ENCODE measurements around the gene AP3B1.
"Not testable (repeated sequence)": the region's sequence is repeated elsewhere in the genome, so short reads cannot be mapped to it uniquely, and the experiment has no call there.

The AP3B1 gene

DNA sequence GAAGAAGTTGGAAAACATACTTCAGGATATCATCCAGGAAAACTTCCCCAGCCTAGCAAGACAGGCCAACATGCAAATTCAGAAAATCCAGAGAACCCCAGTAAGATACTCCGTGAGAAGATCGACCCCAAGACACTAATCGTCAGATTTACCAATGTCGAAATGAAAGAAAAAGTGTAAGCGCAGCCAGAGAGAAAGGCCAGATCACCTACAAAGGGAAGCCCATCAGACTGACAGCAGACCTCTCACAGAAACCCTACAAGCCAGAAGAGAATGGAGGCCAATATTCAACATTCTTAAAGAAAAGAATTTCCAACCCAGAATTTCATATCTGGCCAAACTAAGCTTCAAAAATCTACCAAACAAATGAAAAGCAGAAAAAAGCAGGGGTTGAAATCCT, 227.8 kb downstream of the AP3B1 start:
- peaks cover 31% of the 10 kb centered on the region for H3K9me3 Mint-ChIP-seq
- ATAC-seq, H3K27me3 Mint-ChIP-seq, H3K4me3 Mint-ChIP-seq, DNase-seq, H3K27ac Mint-ChIP-seq, H3K4me1 Mint-ChIP-seq: not testable (repeated sequence)
- peaks cover 36% of the 10 kb centered on the region for H3K36me3 Mint-ChIP-seq (ENCODE audit: low read depth)

- Mint-ChIP-seq H3K9me3 (peaks cover 27% of the 10 kb centered on the region), H3K4me1 (no peaks in the 10 kb centered on the region), H3K36me3 (ENCODE audit: low read depth) (peaks cover 31% of the 10 kb centered on the region), H3K27ac (no peak overlapping the region), H3K4me3 (no peak overlapping the region), H3K27me3 (no peaks in the 10 kb centered on the region)
- DNase-seq (no peak), ATAC-seq (no peak)
Measured at GRCh38 chr5:78065663-78066062, 228.8 kb downstream of the AP3B1 start.

DNA sequence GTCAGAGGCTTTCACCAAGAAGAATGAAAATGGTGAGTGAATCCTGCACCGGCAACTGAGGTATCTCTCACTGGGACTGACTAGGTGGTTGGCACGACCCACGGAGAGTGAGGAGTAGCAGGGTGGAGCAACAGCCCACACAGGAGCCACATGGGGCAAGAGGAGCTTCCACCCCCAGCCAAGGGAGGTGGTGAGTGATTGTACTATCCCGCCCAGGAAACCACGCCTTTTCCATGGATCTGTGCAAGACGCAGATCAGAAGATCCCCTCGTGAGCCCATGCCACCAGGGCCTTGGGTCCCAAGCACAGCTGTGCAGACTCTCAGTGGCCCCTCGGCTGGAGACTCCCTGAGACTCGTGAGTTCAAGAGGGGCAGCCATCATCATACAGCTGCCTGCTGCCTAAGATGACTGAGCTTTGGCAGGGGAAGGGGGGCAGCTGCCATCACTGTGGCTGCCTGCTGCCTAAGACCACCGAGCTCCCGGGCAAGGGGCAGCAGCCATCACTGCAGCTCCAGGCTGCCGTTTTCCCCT, 229.5 kb downstream of the AP3B1 start:
- Mint-ChIP-seq H3K36me3 (ENCODE audit: low read depth) (peaks cover 27% of the 10 kb centered on the region), H3K4me1 (no peaks in the 10 kb centered on the region), H3K4me3 (no peak overlapping the region), H3K27ac (no peak overlapping the region), H3K9me3 (peaks cover 27% of the 10 kb centered on the region), H3K27me3 (no peaks in the 10 kb centered on the region)
- no peak for ATAC-seq
- no peak for DNase-seq

DNA sequence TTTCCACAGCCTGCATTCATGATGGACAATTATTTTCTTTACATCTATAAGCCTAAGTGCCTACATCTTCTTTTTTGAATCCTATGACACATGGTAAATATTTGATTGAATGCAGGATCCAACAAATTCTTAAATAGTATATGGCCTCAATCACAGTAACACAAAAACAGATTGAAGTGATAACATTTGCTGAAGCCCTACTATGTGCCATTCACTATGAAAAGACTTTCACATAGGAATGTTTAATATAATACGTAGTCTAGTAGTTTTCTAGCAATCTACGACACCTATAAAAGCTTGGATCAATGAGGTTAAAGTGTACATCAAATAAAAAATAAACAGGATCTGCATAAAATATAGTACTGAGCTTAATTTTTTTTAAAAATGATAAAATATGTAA, 231.0 kb downstream of the AP3B1 start:
- no peak for DNase-seq
- peaks cover 13% of the 10 kb centered on the region for H3K9me3 Mint-ChIP-seq
- no peaks in the 10 kb centered on the region for H3K27me3 Mint-ChIP-seq
- peaks cover 19% of the 10 kb centered on the region for H3K36me3 Mint-ChIP-seq (ENCODE audit: low read depth)
- ATAC-seq = no peak
- H3K27ac Mint-ChIP-seq = no peak overlapping the region
- H3K4me1 Mint-ChIP-seq = no peaks in the 10 kb centered on the region
- no peak overlapping the region for H3K4me3 Mint-ChIP-seq

GRCh38 chr5:78062645-78063044, 231.9 kb downstream of the AP3B1 start:
- Mint-ChIP-seq H3K36me3 (ENCODE audit: low read depth) (peaks cover 12% of the 10 kb centered on the region), H3K27ac (no peak overlapping the region), H3K27me3 (no peaks in the 10 kb centered on the region), H3K4me1 (no peaks in the 10 kb centered on the region), H3K9me3 (peaks cover 6% of the 10 kb centered on the region), H3K4me3 (no peak overlapping the region)
- DNase-seq (no peak), ATAC-seq (no peak)

DNA sequence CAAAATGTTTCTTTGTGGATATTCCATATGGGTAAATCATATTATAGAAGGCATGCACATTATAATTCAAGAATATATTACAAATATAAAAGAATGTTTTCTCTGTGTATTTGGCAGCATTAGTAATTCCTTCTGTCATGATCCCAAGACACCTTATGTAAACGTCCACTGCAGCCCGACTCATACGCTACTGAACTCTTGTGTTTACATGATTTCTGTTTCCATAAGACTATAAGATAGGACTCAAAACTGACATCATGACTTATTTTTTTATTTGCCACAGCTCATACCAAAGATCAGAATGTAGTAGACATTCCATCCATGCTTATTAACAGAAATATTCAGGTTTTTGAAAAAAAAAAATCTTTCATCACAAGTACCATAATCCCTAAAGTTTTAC, 234.1 kb downstream of the AP3B1 start:
- H3K36me3 Mint-ChIP-seq (ENCODE audit: low read depth) = peaks cover 4% of the 10 kb centered on the region

GRCh38 chr5:78058625-78059024, 235.9 kb downstream of the AP3B1 start:
- no peaks in the 10 kb centered on the region for H3K9me3 Mint-ChIP-seq
- peaks cover 6% of the 10 kb centered on the region for H3K36me3 Mint-ChIP-seq (ENCODE audit: low read depth)
- no peak overlapping the region for H3K27ac Mint-ChIP-seq
- ATAC-seq = peak; percentile 40
- H3K4me3 Mint-ChIP-seq = no peak overlapping the region
- no peak for DNase-seq
- H3K27me3 Mint-ChIP-seq = no peaks in the 10 kb centered on the region
- H3K4me1 Mint-ChIP-seq = no peaks in the 10 kb centered on the region

More for the DNA sequence above, 234.1 kb downstream of the AP3B1 start:
- Mint-ChIP-seq H3K27ac (no peak overlapping the region), H3K4me1 (no peaks in the 10 kb centered on the region), H3K9me3 (no peaks in the 10 kb centered on the region), H3K27me3 (no peaks in the 10 kb centered on the region), H3K4me3 (no peak overlapping the region)
- no peak for ATAC-seq
- no peak for DNase-seq

DNA sequence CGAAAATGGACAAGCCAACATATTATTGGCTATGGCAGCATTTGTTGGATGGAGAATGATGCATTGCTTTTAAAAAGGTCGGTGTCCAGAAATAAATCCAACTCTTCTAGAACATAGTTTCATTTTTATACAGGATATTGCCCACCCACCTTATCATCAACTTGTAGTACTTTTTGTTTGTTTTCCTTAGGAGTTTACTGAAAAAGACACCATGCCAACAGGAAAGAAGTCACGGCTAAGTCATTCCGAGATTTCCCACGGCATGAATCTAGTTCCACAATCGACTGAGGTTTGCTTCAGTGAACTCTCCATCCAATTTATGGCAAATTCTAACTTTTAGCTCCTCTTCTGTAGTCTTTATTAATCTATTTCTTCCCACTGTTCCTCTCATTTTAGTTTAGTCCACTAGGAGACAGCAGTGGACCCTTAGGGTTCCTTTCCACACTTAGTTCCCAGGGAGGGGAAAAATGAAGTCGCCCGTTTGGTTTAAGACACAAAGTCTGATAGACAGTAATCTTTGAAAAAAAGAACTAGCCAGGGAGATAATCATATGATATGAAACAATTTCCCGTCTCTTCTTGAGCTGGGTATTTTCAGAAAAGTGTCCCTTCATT, 237.5 kb downstream of the AP3B1 start:
- Mint-ChIP-seq H3K27ac (no peak overlapping the region), H3K4me3 (no peak overlapping the region), H3K4me1 (no peaks in the 10 kb centered on the region), H3K9me3 (no peaks in the 10 kb centered on the region), H3K27me3 (no peaks in the 10 kb centered on the region), H3K36me3 (ENCODE audit: low read depth) (peaks cover 6% of the 10 kb centered on the region)
- DNase-seq (no peak), ATAC-seq (no peak)

GRCh38 chr5:78056053-78056452, 238.4 kb downstream of the AP3B1 start:
- no peaks in the 10 kb centered on the region for H3K9me3 Mint-ChIP-seq
- peaks cover 3% of the 10 kb centered on the region for H3K36me3 Mint-ChIP-seq (ENCODE audit: low read depth)
- DNase-seq = no peak
- H3K4me3 Mint-ChIP-seq = no peak overlapping the region
- no peaks in the 10 kb centered on the region for H3K4me1 Mint-ChIP-seq
- H3K27ac Mint-ChIP-seq = no peak overlapping the region
- H3K27me3 Mint-ChIP-seq = no peaks in the 10 kb centered on the region
- no peak for ATAC-seq

- no peak for ATAC-seq
- H3K27me3 Mint-ChIP-seq = no peaks in the 10 kb centered on the region
- no peaks in the 10 kb centered on the region for H3K4me1 Mint-ChIP-seq
- DNase-seq = no peak
- H3K9me3 Mint-ChIP-seq = no peaks in the 10 kb centered on the region
- H3K36me3 Mint-ChIP-seq (ENCODE audit: low read depth) = peaks cover 18% of the 10 kb centered on the region
- H3K4me3 Mint-ChIP-seq = no peak overlapping the region
- no peak overlapping the region for H3K27ac Mint-ChIP-seq
Measured at GRCh38 chr5:78050888-78051287, 243.6 kb downstream of the AP3B1 start.

DNA sequence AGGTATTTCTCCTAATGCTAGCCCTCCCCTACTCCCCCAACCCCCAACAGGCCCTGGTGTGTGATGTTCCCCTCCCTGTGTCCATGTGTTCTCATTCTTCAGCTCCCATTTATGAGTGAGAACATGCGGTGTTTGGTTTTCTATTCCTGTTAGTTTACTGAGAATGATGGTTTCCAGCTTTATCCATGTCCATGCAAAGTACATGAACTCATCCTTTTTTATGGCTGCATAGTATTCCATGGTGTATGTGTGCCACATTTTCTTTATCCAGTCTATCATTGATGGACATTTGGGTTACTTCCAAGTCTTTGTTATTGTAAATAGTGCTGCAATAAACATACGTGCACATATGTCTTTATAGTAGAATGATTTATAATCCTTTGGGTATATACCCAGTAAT, 247.7 kb downstream of the AP3B1 start:
- ATAC-seq, H3K27me3 Mint-ChIP-seq, H3K9me3 Mint-ChIP-seq, H3K4me1 Mint-ChIP-seq, DNase-seq, H3K4me3 Mint-ChIP-seq, H3K27ac Mint-ChIP-seq: not testable (repeated sequence)
- peaks cover 23% of the 10 kb centered on the region for H3K36me3 Mint-ChIP-seq (ENCODE audit: low read depth)

- no peaks in the 10 kb centered on the region for H3K4me1 Mint-ChIP-seq
- peaks cover 23% of the 10 kb centered on the region for H3K36me3 Mint-ChIP-seq (ENCODE audit: low read depth)
- H3K9me3 Mint-ChIP-seq = no peaks in the 10 kb centered on the region
- H3K27me3 Mint-ChIP-seq = no peaks in the 10 kb centered on the region
- no peak overlapping the region for H3K4me3 Mint-ChIP-seq
- DNase-seq (no peak), ATAC-seq (no peak)
- no peak overlapping the region for H3K27ac Mint-ChIP-seq
Measured at GRCh38 chr5:78046006-78046405, 248.5 kb downstream of the AP3B1 start.

DNA sequence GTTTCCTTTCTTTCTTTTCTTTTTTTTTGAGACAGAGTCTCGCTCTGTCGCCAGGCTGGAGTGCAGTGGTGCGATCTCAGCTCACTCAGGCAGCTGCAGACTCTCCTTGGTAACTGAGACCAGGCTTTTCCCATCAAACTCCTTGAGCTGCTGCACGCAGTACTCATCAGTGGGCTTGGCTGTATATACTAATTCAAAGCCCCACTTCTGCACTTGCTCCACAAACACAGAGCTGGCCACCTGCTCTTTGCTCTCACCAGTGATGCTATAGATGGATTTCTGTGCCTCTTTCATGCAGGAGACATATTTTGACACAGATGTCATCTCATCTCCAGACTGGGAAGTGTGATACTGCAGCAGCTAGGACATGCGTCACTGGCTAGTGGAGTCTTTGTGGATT, 252.7 kb downstream of the AP3B1 start:
- Mint-ChIP-seq H3K4me1 (no peaks in the 10 kb centered on the region), H3K9me3 (no peaks in the 10 kb centered on the region), H3K27me3 (no peaks in the 10 kb centered on the region), H3K36me3 (ENCODE audit: low read depth) (peaks cover 24% of the 10 kb centered on the region), H3K4me3 (no peak overlapping the region), H3K27ac (no peak overlapping the region)
- ATAC-seq (no peak), DNase-seq (no peak)

DNA sequence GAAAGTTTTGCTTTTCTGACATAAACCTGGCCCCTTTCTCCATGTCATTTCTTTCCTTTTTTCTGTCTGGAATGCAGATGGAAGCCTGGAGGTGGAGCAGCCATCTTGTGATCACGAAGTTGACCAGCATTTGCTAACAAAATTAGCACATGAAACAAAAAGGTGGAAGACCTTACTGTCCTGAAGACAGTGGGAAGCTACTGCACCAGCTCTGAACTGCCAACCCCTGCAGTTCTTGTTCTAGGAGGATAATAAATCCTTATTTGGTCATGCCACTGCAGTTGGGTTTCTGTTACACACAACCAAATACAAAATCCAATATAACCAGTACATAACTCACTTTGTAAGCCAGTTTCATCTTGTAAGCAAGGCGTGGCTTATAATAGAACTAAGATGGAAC, 269.0 kb downstream of the AP3B1 start:
- Mint-ChIP-seq H3K4me3 (no peak overlapping the region), H3K27ac (no peak overlapping the region), H3K27me3 (no peaks in the 10 kb centered on the region), H3K9me3 (no peaks in the 10 kb centered on the region), H3K4me1 (no peaks in the 10 kb centered on the region), H3K36me3 (ENCODE audit: low read depth) (peaks cover 9% of the 10 kb centered on the region)
- ATAC-seq = no peak
- no peak for DNase-seq

GRCh38 chr5:78019744-78020143, 274.8 kb downstream of the AP3B1 start:
- Mint-ChIP-seq H3K27ac (no peak overlapping the region), H3K36me3 (ENCODE audit: low read depth) (peaks cover 2% of the 10 kb centered on the region), H3K27me3 (no peaks in the 10 kb centered on the region), H3K4me3 (no peak overlapping the region), H3K9me3 (no peaks in the 10 kb centered on the region), H3K4me1 (no peaks in the 10 kb centered on the region)
- ATAC-seq (no peak), DNase-seq (no peak)

All from activated naive CD8-positive, alpha-beta T cell treated with anti-CD3 and anti-CD28 coated beads, Interleukin-2, amount 50 U/mL, for 24 hours (primary cell).